ENCODE measurements around the gene REC8. TPM values are rescaled to one million over a fixed set of nuclear protein-coding genes. Genes with fewer than 3 reads are reported as not detected.

REC8 gene
- total RNA-seq, 1 experiment from 2014 or later: 9.8 TPM

DNA sequence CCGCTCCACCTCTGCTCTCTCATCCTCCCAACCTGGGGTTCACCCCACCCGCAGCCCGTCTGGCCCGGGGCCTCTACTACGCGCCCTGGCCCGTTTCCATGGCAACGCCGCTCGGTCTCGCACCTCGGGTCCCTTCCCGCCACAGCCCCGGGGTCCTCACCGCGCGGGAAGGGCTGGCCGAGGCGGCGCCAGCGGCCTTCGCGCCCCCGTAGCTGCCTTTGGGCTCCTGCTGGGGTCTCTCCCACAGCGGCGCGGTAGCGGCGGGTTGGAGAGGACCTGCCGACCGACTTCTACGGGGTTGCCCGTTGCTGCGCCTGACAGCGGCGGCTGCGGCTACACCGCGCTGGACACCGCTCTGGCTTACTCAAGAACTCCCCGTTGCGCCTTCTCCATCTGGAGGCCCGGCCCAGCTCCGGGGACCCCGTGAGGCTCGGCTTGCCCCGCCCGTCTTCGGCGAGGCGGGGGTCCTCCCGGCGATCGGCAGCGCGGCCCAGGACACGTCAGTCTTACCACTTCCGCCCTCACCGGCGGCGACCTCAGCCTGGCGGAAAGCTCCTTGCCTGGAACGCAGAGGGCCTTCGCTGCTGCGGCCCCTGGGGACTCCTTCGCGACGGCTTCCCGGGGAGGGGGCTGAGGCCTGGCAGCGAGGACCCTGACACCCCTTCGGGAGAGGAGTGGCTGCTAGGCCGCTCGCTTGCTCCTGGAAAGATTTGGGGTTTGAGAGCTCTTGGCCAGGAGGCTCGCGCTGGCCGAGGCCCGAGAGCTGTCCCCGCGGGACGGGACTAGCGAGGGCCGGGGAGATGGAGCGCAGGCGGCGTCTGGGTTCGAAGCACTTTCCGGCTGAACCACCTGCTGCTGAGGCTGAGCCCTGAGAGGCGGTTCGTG lies 23.5 kb downstream of the REC8 start, which contains the start of gene TM9SF1:
TM9SF1 (minus strand) TSS at position 256 of the 885 bp plus-strand sequence. CDS start 422 bp downstream, outside the sequence.
- Histone ChIP-seq H3K27ac (ENCODE audit: low read length) (peak within 1 kb of the TSS; percentile 92), H3K4me1 (ENCODE audit: control insufficient read depth, insufficient read depth, low read length) (peaks cover 2% of the 10 kb centered on the region), H3K36me3 (ENCODE audit: control insufficient read depth, insufficient read depth, low read length) (peaks cover 4% of the 10 kb centered on the region), H3K27me3 (ENCODE audit: control insufficient read depth, insufficient read depth, low read length) (no peaks in the 10 kb centered on the region), H3K4me3 (ENCODE audit: low read depth in 2 of 2, low read length in 2 of 2) (peak within 1 kb of the TSS; percentile 68 to 73), H3K9me3 (ENCODE audit: control insufficient read depth, insufficient read depth, low read depth, low read length) (no peaks in the 10 kb centered on the region)
- DNase-seq (ENCODE audit: low read depth, low spot score) (no peak), ATAC-seq (peak; percentile 95)
- no TSS peak for BruUV-seq (replicated peaks)
- intact Hi-C loops (cut with micrococcal nuclease; ENCODE audit: unreplicated experiment) (no loop called here), in situ Hi-C loops (cut with HindIII; ENCODE audit: low pct_unique_long_range_greater_than_20kb, low sequenced_read_pairs) (no loop called here)
- ChIA-PET CTCF (no interaction called here), POLR2A (no interaction called here)
- TF ChIP-seq POLR2AphosphoS5 (IDR thresholded peaks at IDR 0.05; ENCODE audit: low read depth, low read length) (peak; percentile 34; the same call in 1 of the 2 replicates), REST (IDR thresholded peaks at IDR 0.05; ENCODE audit: insufficient read depth in 1 of 2, low read depth in 2 of 2, low read length in 1 of 2) (no peak)

GRCh38 chr14:24196071-24197055 lies 24.5 kb downstream of the REC8 start:
- H3K27me3 ChIP-seq (ENCODE audit: control insufficient read depth, insufficient read depth, low read length): no peaks in the 10 kb centered on the region
- BruUV-seq (replicated peaks): TSS peak; percentile 91
- peak overlapping the region; percentile 68 to 73 for H3K4me3 ChIP-seq (ENCODE audit: low read depth in 2 of 2, low read length in 2 of 2)
- intact Hi-C loops (cut with micrococcal nuclease; ENCODE audit: unreplicated experiment) (no loop called here), in situ Hi-C loops (cut with HindIII; ENCODE audit: low pct_unique_long_range_greater_than_20kb, low sequenced_read_pairs) (no loop called here)
- POLR2A ChIA-PET: no interaction called here
- H3K9me3 ChIP-seq (ENCODE audit: control insufficient read depth, insufficient read depth, low read depth, low read length): no peaks in the 10 kb centered on the region
- TF ChIP-seq REST (IDR thresholded peaks at IDR 0.05; ENCODE audit: insufficient read depth in 1 of 2, low read depth in 2 of 2, low read length in 1 of 2) (no peak), POLR2AphosphoS5 (IDR thresholded peaks at IDR 0.05; ENCODE audit: low read depth, low read length) (no peak), SIN3A (IDR thresholded peaks at IDR 0.05; ENCODE audit: borderline replicate concordance, insufficient read depth, low read depth, low read length) (no peak), TCF7L2 (IDR thresholded peaks at IDR 0.05; ENCODE audit: low read depth, low read length) (no peak)
- TF ChIP-seq, protein P1, sequence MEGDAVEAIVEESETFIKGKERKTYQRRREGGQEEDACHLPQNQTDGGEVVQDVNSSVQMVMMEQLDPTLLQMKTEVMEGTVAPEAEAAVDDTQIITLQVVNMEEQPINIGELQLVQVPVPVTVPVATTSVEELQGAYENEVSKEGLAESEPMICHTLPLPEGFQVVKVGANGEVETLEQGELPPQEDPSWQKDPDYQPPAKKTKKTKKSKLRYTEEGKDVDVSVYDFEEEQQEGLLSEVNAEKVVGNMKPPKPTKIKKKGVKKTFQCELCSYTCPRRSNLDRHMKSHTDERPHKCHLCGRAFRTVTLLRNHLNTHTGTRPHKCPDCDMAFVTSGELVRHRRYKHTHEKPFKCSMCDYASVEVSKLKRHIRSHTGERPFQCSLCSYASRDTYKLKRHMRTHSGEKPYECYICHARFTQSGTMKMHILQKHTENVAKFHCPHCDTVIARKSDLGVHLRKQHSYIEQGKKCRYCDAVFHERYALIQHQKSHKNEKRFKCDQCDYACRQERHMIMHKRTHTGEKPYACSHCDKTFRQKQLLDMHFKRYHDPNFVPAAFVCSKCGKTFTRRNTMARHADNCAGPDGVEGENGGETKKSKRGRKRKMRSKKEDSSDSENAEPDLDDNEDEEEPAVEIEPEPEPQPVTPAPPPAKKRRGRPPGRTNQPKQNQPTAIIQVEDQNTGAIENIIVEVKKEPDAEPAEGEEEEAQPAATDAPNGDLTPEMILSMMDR (IDR thresholded peaks at IDR 0.05): no peak
- peaks cover 4% of the 10 kb centered on the region for H3K36me3 ChIP-seq (ENCODE audit: control insufficient read depth, insufficient read depth, low read length)
- ATAC-seq (peak; percentile 51), DNase-seq (ENCODE audit: low read depth, low spot score) (no peak)
- H3K27ac ChIP-seq (ENCODE audit: low read length): peak overlapping the region; percentile 92
- CTCF ChIA-PET: no interaction called here
- peaks cover 2% of the 10 kb centered on the region for H3K4me1 ChIP-seq (ENCODE audit: control insufficient read depth, insufficient read depth, low read length)
